Liver (tissue), 9 donors: Measurements from ENCODE around the gene STRBP. TPM values are rescaled to one million over a fixed set of nuclear protein-coding genes. Genes with fewer than 3 reads are reported as not detected.

Experiments
- DNase-seq: peaks from one replicate; pipeline ENCODE4 v3.0.0-alpha.2; 2017; ENCODE audit warnings: low spot score
- H3K27ac ChIP-seq, 2 donors: one replicate each; pipeline ENCODE4 v1.7.0; 2013; ENCODE audit warnings: inconsistent platforms in 2 of 2, low read length in 2 of 2, control low read depth in 1 of 2, low read depth in 1 of 2, mild to moderate bottlenecking in 1 of 2
- H3K27me3 ChIP-seq, 4 donors: one replicate each; pipeline versions ENCODE4 v1.6.1 to v1.7.0; 2013; ENCODE audit warnings: low read length in 3 of 4, inconsistent platforms in 1 of 4, mild to moderate bottlenecking in 1 of 4, moderate library complexity in 1 of 4; ENCODE audit not compliant: control insufficient read depth in 4 of 4, insufficient read depth in 4 of 4
- H3K36me3 ChIP-seq, 4 donors: one replicate each; pipeline versions ENCODE4 v1.6.1 to v1.7.0; 2013; ENCODE audit warnings: low read length in 3 of 4, mild to moderate bottlenecking in 3 of 4, low read depth in 1 of 4, moderate library complexity in 1 of 4; ENCODE audit not compliant: control insufficient read depth in 4 of 4, insufficient read depth in 3 of 4
- H3K4me1 ChIP-seq, 4 donors: one replicate each; pipeline versions ENCODE4 v1.6.1 to v1.7.0; 2013; ENCODE audit warnings: low read length in 3 of 4, mild to moderate bottlenecking in 3 of 4, moderate library complexity in 1 of 4; ENCODE audit not compliant: control insufficient read depth in 4 of 4, insufficient read depth in 4 of 4
- H3K4me3 ChIP-seq, 3 donors: one replicate each; pipeline versions ENCODE4 v1.6.1 to v1.7.0; 2013; ENCODE audit warnings: low read length in 3 of 3, control low read depth in 1 of 3, low read depth in 1 of 3, mild to moderate bottlenecking in 1 of 3
- H3K9ac ChIP-seq, 2 donors: one replicate each; pipeline ENCODE4 v1.7.0; 2013; ENCODE audit warnings: low read length in 2 of 2, mild to moderate bottlenecking in 2 of 2, moderate library complexity in 2 of 2, control low read depth in 1 of 2, low read depth in 1 of 2
- H3K9me3 ChIP-seq, 4 donors: one replicate each; pipeline versions ENCODE4 v1.6.1 to v1.7.0; 2013; ENCODE audit warnings: low read length in 3 of 4; ENCODE audit not compliant: control insufficient read depth in 4 of 4
- EGR1 ChIP-seq, 2 donors: IDR thresholded peaks; 2 replicates each; pipeline ENCODE4 v1.6.1; 2016 to 2018; ENCODE audit warnings: antibody characterized with exemption in 2 of 2, low read depth in 2 of 2
- FOXA1 ChIP-seq: IDR thresholded peaks from 2 replicates; pipeline ENCODE4 v1.6.1; 2016; ENCODE audit warnings: antibody characterized with exemption
- FOXA2 ChIP-seq: IDR thresholded peaks from 2 replicates; pipeline ENCODE4 v1.6.1; 2016; ENCODE audit warnings: antibody characterized with exemption
- GABPA ChIP-seq, 2 donors: IDR thresholded peaks in 1 of 2; conservative IDR thresholded peaks in 1 of 2; 2 replicates each; pipeline ENCODE4 v1.6.1; 2016; ENCODE audit warnings: antibody characterized with exemption in 2 of 2, mild to moderate bottlenecking in 1 of 2, moderate library complexity in 1 of 2
- HNF4A ChIP-seq, 2 donors: conservative IDR thresholded peaks; 2 replicates each; pipeline ENCODE4 v1.6.1; 2016; ENCODE audit warnings: antibody characterized with exemption in 2 of 2, mild to moderate bottlenecking in 2 of 2
- HNF4G ChIP-seq: IDR thresholded peaks from 2 replicates; pipeline ENCODE4 v1.6.1; 2016; ENCODE audit warnings: antibody characterized with exemption
- JUND ChIP-seq, 2 donors: IDR thresholded peaks; 2 replicates each; pipeline ENCODE4 v1.6.1; 2016; ENCODE audit warnings: antibody characterized with exemption in 2 of 2
- NR2F2 ChIP-seq: IDR thresholded peaks from 2 replicates; pipeline ENCODE4 v1.6.1; 2016; ENCODE audit warnings: antibody characterized with exemption
- RAD21 ChIP-seq, 2 donors: IDR thresholded peaks; 2 replicates each; pipeline ENCODE4 v1.6.1; 2016; ENCODE audit warnings: antibody characterized with exemption in 2 of 2, mild to moderate bottlenecking in 2 of 2
- RXRA ChIP-seq, 2 donors: IDR thresholded peaks; 2 replicates each; pipeline ENCODE4 v1.6.1; 2017 to 2018; ENCODE audit warnings: antibody characterized with exemption in 2 of 2, mild to moderate bottlenecking in 1 of 2
- SP1 ChIP-seq: IDR thresholded peaks from 2 replicates; pipeline ENCODE4 v1.6.1; 2018; ENCODE audit warnings: antibody characterized with exemption, mild to moderate bottlenecking
- TAF1 ChIP-seq: conservative IDR thresholded peaks from 2 replicates; pipeline ENCODE4 v1.6.1; 2016; ENCODE audit warnings: antibody characterized with exemption, mild to moderate bottlenecking
- YY1 ChIP-seq: IDR thresholded peaks from 2 replicates; pipeline ENCODE4 v1.6.1; 2016; ENCODE audit warnings: antibody characterized with exemption, mild to moderate bottlenecking
- WGBS: extraction: QIAGEN DNeasy Blood & Tissue Kit; methylation state at CpG from one replicate; pipeline ENCODE4 v1.1.7; 2013; 5-methylcytosine and 5-hydroxymethylcytosine counted together
- polyA plus RNA-seq, 2 donors: library from polyadenylated mRNA; stranded (reverse) in 1 of 2; unstranded in 1 of 2; fragments of 200-250 nt in 1 of 2; fragments of >200 nt in 1 of 2; fragmentation: Nextera tagmentation in 1 of 2; extraction: Ambion mirVana in 1 of 2; gene quantifications; one replicate each; pipeline versions ENCODE4 v1.2.1 to v1.2.3, GENCODE V29; 2013 to 2015
- total RNA-seq, 2 donors: library from RNA; depleted of rRNA; stranded (reverse); fragments of >200 nt; gene quantifications; one replicate each; pipeline ENCODE4 v1.2.3, GENCODE V29; 2014
- TF ChIP-seq, protein P1 (sequence below): IDR thresholded peaks from 2 replicates; pipeline ENCODE4 v1.6.1; 2016; ENCODE audit warnings: antibody characterized with exemption
- TF ChIP-seq, protein P2 (sequence below): fragments of 150-350 bp; IDR thresholded peaks from 2 replicates; pipeline ENCODE4 v1.5.1; 2017; ENCODE audit warnings: improper control_type of control experiment, low read depth, low read length; ENCODE audit not compliant: missing input control
- TF ChIP-seq, protein P3 (sequence below): IDR thresholded peaks from 2 replicates; pipeline ENCODE4 v1.6.1; 2016; ENCODE audit warnings: antibody characterized with exemption, mild to moderate bottlenecking
- TF ChIP-seq, protein P4 (sequence below): IDR thresholded peaks from 2 replicates; pipeline ENCODE4 v1.6.1; 2016; ENCODE audit warnings: antibody characterized with exemption
- TF ChIP-seq, protein P5 (sequence below): IDR thresholded peaks from 2 replicates; pipeline ENCODE4 v1.6.1; 2016; ENCODE audit warnings: antibody characterized with exemption
- donor health status: healthy.
- donor health status: healthy.
- donor health status: healthy.
- donor health status: healthy.
- donor health status: healthy.

The STRBP gene
- total and polyA plus RNA-seq, 4 donors, result 4.3 to 17.2 (median 8.5) TPM

DNA sequence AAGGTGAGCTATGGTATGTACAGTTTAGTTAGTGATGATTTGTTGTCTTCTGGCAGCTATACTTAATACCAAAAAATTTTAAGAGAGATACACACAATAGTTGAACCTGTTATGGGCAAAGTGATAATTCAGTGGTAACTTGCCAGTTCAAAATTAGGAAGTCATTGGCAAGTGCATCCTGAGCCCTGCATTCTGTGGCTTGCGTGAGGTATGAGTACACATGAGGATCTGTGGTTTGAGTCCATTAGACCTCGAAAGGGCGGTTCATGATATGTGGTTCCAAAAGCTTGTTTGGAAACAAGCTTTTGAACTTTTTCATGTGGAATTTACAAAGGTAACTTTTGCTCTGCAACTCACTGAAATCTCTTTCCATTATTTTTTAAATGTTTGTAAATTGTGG is 187.9 kb downstream of the STRBP start:
- no peaks in the 10 kb centered on the region for H3K4me1 ChIP-seq
- DNase-seq, result no peak
- no peak overlapping the region for H3K27ac ChIP-seq
- H3K4me3 ChIP-seq, result no peak overlapping the region
- 85% methylated on average over 3 of the region's 3 CpGs for WGBS
- no peaks in the 10 kb centered on the region for H3K27me3 ChIP-seq
- no peak overlapping the region for H3K9ac ChIP-seq
- no peaks in the 10 kb centered on the region for H3K9me3 ChIP-seq
- TF ChIP-seq NR2F2 (no peak), HNF4A (conservative IDR thresholded peaks at IDR 0.05) (no peak), EGR1 (IDR thresholded peaks at IDR 0.05; ENCODE audit: low read depth in 2 of 2) (no peak), JUND (IDR thresholded peaks at IDR 0.05) (no peak), TAF1 (no peak), GABPA (IDR thresholded peaks at IDR 0.05 in 1 of 2, conservative IDR thresholded peaks at IDR 0.05 in 1 of 2) (no peak), YY1 (no peak), RXRA (IDR thresholded peaks at IDR 0.05) (no peak), SP1 (no peak), HNF4G (no peak), RAD21 (IDR thresholded peaks at IDR 0.05) (no peak), FOXA1 (no peak), FOXA2 (no peak)
- TF ChIP-seq, protein P1, sequence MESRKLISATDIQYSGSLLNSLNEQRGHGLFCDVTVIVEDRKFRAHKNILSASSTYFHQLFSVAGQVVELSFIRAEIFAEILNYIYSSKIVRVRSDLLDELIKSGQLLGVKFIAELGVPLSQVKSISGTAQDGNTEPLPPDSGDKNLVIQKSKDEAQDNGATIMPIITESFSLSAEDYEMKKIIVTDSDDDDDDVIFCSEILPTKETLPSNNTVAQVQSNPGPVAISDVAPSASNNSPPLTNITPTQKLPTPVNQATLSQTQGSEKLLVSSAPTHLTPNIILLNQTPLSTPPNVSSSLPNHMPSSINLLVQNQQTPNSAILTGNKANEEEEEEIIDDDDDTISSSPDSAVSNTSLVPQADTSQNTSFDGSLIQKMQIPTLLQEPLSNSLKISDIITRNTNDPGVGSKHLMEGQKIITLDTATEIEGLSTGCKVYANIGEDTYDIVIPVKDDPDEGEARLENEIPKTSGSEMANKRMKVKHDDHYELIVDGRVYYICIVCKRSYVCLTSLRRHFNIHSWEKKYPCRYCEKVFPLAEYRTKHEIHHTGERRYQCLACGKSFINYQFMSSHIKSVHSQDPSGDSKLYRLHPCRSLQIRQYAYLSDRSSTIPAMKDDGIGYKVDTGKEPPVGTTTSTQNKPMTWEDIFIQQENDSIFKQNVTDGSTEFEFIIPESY, result no peak
- TF ChIP-seq, protein P2, sequence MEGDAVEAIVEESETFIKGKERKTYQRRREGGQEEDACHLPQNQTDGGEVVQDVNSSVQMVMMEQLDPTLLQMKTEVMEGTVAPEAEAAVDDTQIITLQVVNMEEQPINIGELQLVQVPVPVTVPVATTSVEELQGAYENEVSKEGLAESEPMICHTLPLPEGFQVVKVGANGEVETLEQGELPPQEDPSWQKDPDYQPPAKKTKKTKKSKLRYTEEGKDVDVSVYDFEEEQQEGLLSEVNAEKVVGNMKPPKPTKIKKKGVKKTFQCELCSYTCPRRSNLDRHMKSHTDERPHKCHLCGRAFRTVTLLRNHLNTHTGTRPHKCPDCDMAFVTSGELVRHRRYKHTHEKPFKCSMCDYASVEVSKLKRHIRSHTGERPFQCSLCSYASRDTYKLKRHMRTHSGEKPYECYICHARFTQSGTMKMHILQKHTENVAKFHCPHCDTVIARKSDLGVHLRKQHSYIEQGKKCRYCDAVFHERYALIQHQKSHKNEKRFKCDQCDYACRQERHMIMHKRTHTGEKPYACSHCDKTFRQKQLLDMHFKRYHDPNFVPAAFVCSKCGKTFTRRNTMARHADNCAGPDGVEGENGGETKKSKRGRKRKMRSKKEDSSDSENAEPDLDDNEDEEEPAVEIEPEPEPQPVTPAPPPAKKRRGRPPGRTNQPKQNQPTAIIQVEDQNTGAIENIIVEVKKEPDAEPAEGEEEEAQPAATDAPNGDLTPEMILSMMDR, result no peak
- TF ChIP-seq, protein P3, sequence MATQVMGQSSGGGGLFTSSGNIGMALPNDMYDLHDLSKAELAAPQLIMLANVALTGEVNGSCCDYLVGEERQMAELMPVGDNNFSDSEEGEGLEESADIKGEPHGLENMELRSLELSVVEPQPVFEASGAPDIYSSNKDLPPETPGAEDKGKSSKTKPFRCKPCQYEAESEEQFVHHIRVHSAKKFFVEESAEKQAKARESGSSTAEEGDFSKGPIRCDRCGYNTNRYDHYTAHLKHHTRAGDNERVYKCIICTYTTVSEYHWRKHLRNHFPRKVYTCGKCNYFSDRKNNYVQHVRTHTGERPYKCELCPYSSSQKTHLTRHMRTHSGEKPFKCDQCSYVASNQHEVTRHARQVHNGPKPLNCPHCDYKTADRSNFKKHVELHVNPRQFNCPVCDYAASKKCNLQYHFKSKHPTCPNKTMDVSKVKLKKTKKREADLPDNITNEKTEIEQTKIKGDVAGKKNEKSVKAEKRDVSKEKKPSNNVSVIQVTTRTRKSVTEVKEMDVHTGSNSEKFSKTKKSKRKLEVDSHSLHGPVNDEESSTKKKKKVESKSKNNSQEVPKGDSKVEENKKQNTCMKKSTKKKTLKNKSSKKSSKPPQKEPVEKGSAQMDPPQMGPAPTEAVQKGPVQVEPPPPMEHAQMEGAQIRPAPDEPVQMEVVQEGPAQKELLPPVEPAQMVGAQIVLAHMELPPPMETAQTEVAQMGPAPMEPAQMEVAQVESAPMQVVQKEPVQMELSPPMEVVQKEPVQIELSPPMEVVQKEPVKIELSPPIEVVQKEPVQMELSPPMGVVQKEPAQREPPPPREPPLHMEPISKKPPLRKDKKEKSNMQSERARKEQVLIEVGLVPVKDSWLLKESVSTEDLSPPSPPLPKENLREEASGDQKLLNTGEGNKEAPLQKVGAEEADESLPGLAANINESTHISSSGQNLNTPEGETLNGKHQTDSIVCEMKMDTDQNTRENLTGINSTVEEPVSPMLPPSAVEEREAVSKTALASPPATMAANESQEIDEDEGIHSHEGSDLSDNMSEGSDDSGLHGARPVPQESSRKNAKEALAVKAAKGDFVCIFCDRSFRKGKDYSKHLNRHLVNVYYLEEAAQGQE, result no peak
- TF ChIP-seq, protein P4, sequence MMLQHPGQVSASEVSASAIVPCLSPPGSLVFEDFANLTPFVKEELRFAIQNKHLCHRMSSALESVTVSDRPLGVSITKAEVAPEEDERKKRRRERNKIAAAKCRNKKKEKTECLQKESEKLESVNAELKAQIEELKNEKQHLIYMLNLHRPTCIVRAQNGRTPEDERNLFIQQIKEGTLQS, result no peak
- TF ChIP-seq, protein P5, sequence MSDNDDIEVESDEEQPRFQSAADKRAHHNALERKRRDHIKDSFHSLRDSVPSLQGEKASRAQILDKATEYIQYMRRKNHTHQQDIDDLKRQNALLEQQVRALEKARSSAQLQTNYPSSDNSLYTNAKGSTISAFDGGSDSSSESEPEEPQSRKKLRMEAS, result no peak
- peaks cover 0 to 28% (median 9%) of the 10 kb centered on the region in 4 donors for H3K36me3 ChIP-seq
